Activated CD4-positive, alpha-beta T cell treated with anti-CD3 and anti-CD28 coated beads, Interleukin-10, Interleukin-2, amounts not matched to agents 100 ng/mL and 50 ng/mL, durations not matched to agents 16 hours and 8 hours (primary cell): ENCODE data around the gene KIAA1328.

ENCODE experiments used
- DNase-seq: peaks from one replicate; pipeline ENCODE4 v3.0.0-alpha.2; 2020

KIAA1328 gene

DNA sequence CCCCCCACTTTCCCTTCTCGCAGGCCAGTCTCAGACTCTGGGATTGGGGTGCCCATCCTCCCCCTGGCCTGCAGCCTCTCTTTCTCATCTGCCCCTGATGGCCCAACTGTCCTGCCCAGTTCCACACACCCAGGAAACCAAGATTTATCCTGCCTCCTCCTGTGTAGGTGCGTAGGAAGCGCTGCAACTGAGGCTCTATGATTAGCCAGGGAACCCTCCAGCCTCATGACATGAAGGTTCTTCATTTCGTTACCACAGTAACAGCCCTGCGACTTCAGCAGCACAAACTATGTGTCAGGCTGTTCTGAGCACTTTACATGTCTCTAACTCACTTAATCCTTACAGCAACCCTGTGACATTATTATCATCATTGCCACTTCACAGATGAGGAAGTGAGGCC is 430.8 kb downstream of the KIAA1328 start:
- no peak for DNase-seq

DNA sequence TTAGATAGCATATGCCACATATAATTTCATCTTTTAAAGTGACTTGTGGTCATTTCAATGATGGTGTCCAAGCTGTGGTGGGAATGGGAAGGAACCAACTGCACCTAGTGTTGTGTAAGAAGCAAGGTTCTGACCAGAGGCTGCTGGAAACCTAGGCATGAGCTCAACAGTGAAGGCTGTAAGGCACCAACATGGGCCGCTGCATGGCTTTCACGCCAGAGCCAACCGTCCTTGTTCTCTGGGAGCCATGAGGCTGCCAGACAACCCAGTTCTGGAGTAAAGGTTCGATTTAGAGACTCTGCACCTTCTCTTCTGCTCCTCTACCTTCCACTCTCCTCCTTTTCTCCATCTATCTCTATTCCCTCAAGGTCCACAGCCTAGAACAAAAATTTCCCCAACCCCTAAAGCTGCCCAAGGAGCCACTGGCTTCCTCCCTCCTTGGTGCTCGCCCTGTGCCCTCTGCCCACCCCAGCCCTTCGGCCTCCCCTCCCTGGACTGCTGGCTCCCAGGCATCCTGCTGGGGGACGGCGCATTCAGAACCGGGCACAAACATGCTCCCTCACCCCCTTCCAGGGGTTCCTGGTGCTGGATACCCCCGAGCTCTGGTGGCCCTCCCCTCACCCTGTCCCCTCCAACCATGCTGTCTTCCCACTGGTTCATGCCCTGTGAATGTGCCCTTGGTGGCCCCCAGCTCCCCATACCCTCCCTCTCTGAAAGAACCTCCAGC is 431.6 kb downstream of the KIAA1328 start:
- DNase-seq: no peak

DNA sequence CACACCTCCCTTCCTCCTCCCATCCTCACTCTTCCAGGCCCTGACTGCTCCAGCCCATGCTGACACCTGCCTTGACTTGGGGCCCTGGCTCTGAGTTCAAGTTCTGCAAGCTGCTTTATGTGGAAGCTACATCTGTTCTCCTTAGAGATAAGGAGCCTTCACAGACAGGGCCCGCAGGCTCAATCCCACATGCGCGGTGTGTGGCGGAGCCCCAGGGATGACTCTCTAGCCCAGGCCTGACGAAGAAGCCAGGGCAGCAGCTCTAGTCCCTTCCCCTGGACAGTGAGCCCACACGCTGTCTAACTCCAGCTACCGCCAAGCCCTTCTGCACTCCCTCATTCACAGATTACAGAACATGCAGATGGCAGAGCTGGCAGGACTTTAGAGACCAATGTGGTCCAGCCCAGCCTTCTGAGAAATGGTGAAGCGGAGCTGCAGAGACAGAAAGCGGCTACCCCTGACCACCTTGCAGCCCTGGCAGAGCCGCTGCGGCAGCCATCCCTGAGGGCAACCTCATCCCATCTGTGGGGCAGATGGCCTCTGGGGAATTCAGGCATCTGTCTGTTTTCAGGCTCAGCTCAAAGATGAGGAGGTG is 432.4 kb downstream of the KIAA1328 start:
- no peak for DNase-seq

DNA sequence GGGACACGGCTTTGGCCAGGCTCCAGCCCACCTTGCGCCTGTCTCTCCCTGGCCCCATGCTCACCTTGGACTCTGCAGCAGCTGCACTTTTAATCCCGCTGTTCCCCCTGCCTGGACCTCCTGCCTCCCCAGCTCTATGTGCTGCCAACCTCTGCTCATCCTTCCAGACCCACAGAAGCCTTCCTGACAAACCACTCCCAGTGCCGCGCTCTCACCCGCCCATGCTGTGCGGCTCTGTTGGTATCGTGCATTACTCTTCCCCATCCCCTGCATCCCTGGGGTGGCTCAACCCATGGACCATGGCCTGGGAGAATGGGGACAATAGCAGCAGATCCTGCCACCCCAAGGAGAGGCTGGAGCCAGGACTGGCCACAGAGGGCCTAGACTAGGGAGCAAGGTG is 433.1 kb downstream of the KIAA1328 start:
- no peak for DNase-seq

DNA sequence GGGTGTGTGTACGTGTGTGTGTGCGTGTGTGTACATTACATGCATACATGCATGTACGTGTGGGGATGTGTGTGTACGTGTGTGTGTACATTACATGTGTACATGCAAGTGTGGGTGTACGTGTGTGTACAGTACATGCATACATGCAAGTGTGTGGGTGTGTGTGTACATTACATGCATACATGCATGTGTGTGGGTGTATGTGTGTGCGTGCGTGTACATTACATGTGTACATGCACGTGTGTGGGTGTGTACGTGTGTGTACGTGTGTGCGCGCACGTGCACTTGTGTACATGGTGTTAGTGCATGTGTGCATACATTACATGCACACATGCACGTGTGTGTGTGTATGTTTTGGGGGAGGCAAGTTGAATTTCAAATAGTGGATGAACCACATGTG is 436.0 kb downstream of the KIAA1328 start:
- DNase-seq: no peak

DNA sequence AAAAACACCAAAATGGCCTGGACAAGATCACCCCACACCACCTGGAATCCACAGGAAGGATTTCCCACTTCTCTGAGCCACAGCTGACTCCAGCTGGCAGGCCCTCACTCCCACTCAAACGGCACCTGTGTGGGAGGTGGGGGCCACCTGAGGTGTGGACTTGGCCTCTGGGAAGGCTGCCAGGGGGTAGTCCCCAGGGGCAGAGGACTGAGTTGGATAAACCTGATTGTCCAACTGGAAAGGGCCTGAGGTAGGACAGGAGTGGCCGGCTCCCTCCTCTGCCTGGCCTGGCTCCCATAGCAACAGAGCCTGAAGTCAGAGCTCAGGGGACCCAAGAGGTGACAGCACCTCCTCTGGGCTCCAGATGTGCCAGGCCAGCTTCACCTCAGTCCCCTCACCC is 436.5 kb downstream of the KIAA1328 start:
- DNase-seq: no peak

DNA sequence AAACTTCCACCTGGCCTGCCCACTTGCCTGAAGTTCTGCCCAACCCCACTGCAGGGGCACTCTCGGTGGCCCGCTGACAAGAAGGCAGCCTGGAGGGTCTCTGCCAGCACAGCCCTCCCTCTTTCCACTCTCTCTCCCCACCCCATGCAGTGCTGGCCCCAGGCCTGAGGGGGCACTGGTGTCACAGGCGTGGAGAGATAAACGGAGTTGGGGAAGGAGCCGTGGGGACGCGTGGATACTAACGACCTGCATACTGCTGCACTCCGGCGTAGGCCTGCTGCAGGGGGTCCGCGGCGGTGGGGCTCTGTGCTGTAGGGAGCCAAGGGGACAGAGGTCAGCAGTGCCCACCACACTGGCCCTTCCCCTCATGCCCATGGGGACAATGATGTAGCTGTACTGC is 437.4 kb downstream of the KIAA1328 start:
- no peak for DNase-seq

DNA sequence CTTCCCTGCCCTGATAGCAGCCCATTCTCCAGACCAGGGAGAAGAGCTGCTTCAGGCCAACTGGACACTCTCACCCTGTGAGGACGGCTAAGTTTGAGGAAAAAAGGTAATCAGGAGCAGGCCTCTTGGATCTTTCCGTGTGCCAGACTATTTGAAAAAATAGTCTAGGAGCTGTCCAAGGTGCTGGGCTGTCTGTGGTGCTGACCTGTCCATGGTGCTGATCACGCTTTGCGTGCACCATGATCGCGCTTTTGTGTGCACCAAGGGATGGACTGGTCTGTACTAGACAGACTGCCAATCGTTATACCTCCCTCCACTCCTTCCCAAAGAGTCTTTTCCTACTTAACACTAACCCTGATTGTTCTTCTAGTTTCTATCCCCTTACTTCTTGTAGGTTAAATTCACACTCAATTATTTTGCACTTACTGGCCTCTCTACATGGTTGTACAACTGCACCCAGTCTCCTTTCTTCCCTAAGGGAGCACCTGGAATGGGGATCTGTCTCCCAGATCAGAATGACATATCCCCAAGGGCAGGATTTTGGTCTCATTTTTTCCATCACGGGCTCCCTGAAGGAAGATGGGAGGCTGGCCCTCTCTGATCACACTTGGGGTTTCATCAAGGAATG is 441.2 kb downstream of the KIAA1328 start:
- peak; percentile 24 for DNase-seq

DNA sequence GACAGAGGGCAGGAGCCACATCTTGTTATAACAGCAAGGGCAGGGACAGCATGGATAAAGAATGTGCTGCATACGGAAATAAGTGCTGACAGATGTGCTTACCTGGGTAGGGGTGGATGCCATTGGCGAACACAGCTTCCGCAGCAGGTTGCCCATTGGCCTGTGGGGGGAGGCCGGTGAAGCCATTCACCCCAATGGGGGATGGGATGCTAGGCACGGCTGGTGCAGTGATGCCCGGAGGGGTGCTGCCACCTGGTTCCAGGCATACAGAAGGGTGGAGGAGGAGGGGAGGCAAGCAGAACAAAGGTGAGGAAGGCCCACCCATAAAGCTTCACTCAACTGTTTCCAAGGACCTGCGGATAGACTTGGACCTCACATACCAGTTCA is 441.7 kb downstream of the KIAA1328 start:
- DNase-seq: no peak

DNA sequence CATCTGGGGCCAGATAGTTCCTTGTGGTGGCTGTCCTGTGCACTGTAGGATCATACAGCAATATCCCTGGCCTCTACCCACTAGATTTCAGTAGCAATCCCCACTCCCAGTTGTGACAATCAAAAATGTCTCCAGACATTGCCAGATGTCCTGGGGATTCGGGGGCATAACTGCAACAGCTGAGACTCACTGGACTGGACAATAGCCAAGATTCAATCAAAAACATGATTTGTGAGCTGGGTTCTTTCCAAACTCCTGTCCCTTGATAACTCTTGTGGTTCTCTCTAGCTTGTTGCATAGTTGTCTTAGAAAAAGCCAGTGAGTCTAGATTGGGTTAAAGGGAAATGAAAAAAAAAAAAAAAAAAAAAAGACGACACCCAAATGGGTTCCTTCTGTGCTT is 443.3 kb downstream of the KIAA1328 start:
- no peak for DNase-seq

DNA sequence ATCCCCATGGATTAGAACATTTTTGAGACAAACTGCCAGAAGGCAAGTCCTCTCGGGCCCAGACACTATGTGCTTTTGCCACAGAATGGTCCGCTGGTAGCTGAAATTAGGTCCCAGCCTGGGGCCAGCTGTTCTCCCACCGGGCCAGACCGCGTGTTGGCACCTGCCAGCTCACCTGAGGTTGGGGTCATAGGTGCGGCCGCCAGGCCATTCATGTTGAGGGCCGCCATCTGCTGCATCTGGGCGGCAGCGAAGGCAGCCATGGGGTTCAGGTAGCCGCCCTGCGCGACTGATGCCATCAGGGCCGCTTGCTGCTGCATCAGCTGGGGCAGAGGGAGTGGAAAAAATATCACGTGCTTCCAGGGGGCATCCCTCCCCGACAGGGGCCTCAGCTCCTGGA is 443.9 kb downstream of the KIAA1328 start:
- DNase-seq: no peak

DNA sequence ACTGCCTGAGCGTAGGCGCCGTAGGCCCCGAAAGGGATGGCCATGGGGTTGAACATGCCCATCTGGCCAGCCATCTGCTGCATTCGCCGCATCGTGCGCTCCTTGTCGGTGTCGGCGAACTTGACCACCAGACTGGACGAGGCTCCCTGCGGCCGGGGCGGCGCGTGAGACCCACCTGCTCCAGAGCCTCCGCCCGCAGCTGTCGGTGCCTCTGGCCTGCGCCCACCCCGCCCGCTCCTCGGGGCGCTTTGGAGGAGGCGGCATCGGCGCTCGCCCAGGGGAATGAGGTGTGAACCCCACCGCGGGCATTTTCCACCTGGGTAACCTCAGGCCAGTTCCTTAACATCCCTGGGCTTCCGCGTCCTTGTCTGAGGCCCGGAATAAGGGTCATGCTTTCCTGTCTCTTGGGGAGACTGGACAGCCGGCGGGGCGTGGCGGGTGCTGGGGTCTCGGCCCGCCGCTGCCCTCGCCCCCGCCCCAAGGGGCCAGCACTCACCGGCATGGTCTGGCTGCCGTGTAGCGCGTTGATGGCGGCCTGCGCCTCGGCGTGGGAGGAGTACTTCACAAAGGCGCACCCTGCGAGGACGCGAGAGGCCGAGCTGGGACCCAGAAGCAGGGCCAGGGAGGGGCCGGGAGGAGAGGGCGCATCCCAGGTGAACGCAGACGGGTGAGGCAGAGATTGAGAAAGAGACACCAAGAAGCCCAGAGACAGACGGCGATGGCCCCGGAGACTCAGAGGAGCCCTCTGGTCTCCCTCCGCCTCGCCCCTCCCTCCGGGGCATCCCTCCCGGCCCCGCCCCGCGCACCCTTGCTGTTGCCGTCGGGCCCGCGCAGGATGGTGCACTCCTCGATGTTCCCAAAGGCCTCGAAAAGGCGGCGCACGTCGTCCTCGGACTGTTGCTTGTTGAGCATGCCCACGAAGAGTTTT is 445.6 kb downstream of the KIAA1328 start:
- no peak for DNase-seq

DNA sequence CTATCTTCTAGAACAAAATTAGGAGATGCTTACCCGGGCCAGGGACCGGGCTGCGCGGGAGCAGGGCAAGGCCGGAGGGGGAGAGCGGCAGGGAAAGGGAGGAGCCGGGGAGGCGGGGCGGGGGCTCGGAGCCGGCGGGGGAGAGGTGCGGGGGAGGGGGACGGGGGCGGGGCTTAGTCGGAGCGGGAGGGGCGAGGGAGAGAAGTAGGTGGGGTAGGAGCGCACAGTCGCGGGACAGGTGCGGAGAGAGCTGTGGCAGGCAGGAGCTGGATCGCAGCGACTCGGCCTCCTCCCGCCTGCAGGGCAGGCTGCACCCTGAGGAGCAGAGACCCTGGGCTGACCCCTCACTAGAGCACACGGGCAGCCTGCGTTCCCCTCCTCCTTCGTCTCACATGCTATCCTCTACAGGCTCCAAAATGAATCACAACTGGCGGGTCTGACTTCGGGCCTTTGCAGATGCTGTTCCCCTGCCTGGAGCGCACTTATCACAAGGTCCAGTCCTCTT is 446.4 kb downstream of the KIAA1328 start:
- DNase-seq: no peak

DNA sequence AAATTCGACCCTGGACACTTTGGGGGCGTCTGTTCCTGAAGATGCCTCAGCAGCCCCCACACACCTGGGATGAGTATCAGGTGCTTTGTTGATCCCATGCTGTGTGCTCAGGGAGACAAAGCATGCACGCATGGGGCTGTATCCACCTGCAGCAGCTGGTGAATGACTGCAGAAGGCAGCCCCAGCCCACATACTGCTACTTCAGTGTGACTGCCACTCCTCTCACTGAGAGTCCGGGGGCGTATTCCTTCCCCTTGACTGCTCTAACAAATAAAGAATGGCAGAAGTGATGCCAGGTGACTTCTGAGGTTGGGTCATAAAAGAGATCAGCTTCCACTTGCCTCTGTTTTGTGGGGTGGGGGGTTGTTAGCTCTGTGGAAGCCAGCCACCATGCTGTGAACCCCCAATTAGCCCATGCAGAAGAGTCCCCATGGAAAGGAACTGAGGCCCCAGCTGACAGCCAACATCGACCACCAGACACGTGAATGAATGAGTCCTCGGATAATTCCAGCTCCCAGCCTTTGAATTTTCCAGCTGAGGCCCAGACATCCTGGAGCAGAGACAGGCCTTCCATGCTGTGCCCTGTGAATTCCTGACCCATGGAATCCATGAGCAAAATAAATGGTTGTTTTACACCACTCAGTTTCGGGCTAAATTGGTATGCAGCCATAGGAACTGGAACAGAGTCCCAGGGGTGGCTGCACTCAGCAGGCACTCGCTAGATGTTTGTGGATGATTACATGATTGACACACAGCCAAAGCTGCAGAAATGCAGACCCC is 447.4 kb downstream of the KIAA1328 start:
- DNase-seq: no peak

DNA sequence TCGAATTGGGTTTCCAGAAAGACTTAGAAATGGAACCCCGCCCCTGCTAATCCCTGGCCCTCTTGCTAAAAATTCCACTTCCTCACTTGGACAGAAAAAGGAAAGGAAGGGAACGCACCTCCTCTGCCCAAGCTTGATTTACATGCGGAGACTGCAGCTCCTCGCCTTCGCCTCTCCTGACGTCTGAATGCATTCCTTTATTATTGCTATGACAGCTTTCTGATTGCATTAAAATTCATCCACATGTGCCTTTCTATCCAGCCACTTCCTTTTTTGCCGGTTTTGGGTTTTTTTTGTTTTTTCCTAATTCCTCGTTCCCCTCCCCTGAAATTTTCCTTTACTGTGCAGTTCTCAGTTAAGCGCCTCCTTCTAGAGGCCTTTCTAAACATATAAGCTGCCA is 448.9 kb downstream of the KIAA1328 start:
- DNase-seq: no peak
